ENCODE measurements around the gene NXF1.
A peak's percentile ranks its signal among the peaks of the same experiment; 100 is the strongest.
"Not testable (repeated sequence)": the region's sequence is repeated elsewhere in the genome, so short reads cannot be mapped to it uniquely, and the experiment has no call there.

NXF1 gene

DNA sequence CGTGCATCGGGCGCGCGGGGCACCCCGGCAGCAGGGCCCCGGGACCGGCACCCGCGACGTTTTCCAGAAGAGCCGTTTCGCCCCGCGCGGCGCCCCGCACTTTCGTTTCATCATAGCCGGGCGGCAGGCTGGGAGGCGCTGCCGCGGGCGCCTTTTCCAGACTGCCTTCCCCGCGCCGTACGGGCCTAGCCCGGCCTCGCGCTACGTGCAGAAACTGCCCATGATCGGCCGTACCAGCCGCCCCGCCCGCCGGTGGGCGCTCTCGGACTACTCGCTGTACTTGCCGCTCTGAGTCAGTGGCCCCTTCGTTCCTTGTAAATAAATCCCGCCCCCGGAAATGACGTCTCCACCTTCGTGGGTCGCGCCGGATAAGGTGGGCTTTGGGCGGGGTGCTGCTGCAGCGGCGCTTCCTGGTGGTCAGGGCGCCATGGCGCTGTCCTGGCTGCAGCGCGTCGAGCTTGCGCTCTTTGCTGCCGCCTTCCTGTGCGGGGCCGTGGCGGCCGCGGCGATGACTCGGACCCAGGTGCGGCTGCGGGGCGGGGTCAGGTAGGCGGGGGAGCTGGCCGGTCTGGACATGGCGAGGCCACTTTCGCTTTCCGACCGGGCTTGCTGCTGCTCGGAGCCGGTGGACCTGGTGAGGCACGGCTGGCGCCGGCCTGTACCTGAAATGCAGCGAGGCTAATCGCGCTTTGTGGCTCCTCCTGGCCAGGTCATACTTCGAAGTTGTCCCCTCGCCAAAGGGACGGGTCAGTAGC lies 18.1 kb downstream of the NXF1 start, which contains the start of gene TMEM179B:
Gene TMEM179B, plus strand, starts transcription at position 398 of the 755 bp plus-strand sequence. Its CDS starts 30 bp downstream, at position 428.
- DNase-seq (ENCODE audit: low read depth in 2 of 2) = peak; percentile 98

DNA sequence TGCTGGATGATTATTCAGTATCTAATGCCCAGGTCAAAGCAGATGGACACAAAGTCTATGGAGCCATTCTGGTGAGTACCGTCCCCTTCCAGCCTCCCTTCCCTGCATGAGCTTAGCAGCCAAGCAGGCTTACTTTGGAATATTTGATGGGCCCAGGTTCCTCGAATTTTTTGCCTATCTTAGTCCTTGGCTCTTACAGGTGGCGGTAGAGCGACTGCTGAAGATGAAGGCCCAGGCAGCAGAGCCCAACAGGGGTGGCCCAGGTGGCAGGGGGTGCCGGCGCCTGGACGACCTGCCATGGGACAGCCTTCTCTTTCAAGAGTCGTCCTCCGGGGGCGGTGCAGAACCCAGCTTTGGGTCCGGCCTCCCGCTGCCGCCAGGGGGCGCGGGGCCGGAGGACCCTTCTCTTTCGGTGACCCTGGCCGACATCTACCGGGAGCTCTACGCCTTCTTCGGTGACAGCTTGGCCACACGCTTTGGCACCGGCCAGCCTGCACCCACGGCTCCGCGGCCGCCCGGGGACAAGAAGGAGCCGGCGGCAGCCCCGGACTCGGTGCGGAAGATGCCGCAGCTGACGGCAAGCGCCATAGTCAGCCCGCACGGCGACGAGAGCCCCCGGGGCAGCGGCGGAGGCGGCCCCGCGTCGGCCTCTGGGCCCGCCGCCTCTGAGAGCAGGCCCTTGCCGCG lies 18.8 kb downstream of the NXF1 start:
- peak; percentile 70 to 74 for DNase-seq (ENCODE audit: low read depth in 2 of 2)

DNA sequence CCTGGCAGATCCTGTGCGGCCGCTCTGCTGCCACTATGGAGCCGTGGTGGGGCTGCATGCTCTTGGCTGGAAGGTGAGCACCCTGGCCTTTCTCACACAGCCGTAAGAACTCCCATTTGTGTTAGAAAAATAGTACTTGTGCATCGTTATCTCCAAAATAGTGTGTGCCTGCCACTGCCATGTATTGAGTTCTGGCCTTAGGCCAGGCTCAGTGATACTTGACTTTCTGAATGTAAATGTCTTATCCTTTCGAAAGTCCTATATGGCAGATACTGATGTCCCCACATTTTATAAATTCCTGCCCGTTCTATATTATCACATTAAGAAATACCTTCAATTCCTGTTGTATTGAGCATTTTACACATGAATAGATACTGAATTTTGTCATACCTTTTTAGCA lies 22.5 kb downstream of the NXF1 start:
- no peak for DNase-seq (ENCODE audit: low read depth in 2 of 2)

- no peak for DNase-seq (ENCODE audit: low read depth in 2 of 2)
These were observed 26.8 kb downstream of the NXF1 start for GRCh38 chr11:62778441-62778840.

GRCh38 chr11:62777389-62777788 lies 27.9 kb downstream of the NXF1 start:
- no peak for DNase-seq (ENCODE audit: low read depth in 2 of 2)

DNA sequence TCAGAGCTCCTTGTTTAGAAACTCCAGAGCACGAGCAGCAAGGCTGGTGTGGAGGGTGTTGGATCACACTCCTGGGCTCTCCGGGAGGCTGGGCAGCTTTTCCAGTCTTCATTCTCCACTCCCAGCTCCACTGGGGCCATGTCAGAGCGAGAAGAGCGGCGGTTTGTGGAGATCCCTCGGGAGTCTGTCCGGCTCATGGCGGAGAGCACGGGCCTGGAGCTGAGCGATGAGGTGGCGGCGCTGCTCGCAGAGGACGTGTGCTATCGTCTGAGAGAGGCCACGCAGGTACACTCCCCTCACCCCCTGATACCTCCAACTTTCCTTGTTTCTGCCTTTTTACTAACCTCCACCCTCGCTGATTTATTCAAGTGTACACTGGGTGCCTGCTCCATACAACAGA lies 29.6 kb downstream of the NXF1 start:
- no peak for DNase-seq (ENCODE audit: low read depth in 2 of 2)

DNA sequence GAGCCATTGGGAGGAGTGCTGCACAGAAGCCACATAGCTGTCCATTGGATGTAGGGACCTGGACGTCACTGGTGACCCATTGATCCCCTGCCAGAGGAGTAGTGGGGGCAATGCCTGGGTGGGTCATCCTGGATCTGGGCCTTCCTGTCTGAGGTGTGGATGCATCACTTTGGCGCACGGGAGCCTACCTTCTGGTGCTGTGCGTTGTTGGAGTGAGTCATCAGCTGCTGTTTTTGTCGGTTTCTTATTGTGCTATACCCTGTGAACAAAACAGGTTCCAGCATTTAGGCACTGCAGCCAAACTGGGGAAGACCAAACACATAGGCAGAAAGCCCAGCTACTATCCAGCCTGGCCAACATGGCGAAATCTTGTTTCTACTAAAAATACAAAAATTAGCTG lies 30.8 kb downstream of the NXF1 start:
- no peak for DNase-seq (ENCODE audit: low read depth in 2 of 2)

- peak; percentile 74 to 80 for DNase-seq (ENCODE audit: low read depth in 2 of 2)
These were observed 33.9 kb downstream of the NXF1 start, which contains the start of gene TAF6L for GRCh38 chr11:62771144-62772021. Gene TAF6L, plus strand, starts transcription at chr11:62771396. Its CDS starts 4,388 bp downstream, at chr11:62775784.

DNA sequence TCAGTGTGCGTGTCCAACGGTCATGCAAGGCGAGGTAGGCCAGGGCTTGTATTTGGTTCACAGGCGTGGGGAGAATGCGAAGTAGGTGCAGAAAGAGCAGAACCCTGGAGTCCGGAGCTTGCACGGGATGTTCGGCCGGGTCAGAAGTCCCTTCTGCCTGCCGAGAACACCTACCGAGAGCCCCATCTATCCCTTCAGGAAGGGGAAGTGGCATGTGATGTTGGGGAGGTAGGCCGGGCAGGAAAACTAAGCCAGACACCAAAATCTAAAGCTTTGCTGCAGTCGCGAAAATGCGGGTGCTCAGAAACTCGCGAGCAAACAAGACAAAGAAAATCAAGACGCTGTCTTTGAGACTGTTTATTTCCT lies 34.5 kb downstream of the NXF1 start:
- no peak for DNase-seq (ENCODE audit: low read depth in 2 of 2)

DNA sequence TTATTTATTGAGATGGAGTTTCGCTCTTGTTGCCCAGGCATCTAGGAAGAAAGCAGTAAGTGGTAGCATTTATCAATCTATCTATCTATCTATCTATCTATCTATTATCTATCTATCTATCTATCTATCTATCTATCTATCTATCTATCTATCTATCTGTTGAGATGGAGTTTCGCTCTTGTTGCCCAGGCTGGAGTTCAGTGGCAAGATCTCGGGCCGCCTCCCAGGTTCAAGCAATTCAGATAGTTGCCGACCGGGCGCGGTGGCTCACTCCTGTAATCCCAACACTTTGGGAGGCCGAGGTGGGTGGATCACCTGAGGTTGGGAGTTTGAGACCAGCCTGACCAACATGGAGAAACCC lies 44.4 kb downstream of the NXF1 start:
- not testable (repeated sequence) for DNase-seq (ENCODE audit: low read depth in 2 of 2)

DNA sequence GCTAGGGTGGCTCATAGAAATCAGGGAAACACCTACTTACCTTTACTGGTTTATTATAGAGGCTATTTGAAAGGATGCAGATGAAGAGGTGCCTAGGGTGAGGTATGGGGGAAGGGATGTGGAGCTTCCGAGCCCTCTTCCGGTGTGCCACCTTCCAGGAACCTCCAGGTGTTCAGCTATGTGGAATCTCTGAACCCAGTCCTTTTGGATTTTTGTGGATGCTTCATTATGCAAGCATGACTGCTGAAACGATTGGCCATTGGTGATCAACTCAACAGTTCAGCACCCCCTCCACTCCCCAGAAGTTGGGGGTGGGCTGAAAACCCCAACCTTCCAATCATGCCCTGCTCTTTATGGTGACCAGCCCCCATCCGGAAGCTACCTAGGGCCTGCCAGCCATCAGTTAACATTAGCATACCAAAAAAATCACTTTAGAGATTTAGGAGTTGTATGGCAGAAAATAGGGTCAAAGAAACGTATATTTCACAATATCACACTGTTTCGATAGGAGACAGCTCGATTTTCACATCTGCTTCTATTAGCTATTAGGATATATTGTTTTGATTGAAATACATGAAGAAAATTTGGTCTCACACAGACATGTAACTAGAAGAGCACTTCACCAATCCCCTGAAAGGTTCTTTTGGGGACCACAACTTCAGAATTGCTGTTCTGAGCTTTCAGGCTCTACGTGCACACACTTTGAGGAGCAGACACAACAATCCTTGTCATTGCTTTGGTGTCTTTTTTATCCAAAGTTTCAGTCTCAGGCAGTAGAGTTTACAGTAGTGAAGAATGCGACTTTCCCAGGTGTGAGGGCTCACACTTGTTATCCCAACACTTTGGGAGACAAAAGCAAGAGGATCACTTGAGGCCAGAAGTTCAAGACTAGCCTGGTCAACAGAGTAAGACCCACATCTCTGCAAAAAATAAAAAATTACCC lies 47.1 kb downstream of the NXF1 start:
- DNase-seq (ENCODE audit: low read depth in 2 of 2) = no peak

DNA sequence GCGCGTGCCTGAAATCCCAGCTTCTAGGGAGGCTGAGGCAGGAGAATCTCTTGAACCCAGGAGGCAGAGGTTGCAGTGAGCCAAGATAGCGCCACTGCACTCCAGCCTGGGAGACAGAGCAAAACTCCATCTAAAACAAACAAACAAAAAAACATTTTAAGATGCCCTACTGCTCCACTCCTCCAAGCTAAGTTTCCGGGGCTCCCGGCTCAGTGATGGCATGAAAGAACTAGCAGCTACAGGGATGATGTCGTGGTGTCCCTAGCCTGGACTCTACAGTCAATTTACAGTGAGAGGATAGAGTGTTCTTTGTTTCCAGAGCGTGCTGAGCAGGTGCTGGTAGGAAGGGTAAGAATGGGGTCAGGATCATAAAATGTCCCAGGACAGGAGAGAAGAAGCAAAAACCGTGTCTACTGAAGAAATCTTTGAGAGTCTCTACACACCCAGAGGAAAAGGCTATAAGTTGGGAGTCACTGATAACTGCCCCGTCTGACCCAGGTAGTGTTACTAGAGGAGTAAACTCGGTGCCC lies 50.1 kb downstream of the NXF1 start:
- no peak for DNase-seq (ENCODE audit: low read depth in 2 of 2)

DNA sequence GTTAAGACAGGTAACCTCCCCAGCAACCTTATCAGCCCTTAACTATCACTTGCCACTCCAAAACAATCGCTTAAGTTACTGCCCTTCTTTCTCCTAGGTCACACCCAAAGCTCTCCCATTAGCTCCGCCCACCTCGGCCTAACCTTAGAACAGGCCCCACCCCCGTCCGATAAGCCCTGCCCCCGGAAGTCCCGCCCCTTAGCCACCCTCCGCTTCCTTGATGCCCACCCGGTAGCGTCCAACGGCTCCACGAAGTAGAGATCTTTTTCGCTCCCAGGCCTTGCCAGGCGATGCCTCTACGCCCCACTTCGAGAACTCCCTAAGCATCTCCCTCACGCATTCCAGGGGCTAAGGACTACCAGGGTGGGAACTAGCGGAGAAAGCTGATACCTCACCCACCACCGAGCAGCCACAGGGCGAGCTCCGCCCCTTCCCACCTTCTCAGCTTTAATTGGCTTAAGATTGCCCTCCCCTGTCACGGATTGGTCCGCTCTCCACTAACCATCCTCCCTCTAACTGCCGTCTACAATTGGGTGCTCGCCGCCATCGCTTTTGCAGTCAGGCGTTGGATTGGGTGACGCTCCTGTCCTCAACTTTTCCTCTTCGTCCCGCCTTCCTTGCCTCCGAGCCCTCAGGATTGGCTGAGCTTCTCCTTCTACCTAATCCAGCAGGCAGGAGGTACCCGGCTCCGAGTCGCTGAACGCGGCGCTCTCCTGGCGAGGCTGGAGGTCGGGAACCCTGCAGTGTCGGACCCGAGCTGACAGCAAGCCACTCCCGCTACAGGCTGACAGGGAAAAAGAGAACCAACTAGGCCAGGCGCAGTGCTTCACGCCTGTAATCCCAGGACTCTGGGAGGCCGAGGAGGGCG lies 51.3 kb downstream of the NXF1 start, which contains the start of gene ZBTB3:
Gene ZBTB3, minus strand, starts transcription at position 425 of the 868 bp plus-strand sequence. CDS start 496 bp downstream, outside the sequence.
- DNase-seq (ENCODE audit: low read depth in 2 of 2) = peak; percentile 91 to 96

DNA sequence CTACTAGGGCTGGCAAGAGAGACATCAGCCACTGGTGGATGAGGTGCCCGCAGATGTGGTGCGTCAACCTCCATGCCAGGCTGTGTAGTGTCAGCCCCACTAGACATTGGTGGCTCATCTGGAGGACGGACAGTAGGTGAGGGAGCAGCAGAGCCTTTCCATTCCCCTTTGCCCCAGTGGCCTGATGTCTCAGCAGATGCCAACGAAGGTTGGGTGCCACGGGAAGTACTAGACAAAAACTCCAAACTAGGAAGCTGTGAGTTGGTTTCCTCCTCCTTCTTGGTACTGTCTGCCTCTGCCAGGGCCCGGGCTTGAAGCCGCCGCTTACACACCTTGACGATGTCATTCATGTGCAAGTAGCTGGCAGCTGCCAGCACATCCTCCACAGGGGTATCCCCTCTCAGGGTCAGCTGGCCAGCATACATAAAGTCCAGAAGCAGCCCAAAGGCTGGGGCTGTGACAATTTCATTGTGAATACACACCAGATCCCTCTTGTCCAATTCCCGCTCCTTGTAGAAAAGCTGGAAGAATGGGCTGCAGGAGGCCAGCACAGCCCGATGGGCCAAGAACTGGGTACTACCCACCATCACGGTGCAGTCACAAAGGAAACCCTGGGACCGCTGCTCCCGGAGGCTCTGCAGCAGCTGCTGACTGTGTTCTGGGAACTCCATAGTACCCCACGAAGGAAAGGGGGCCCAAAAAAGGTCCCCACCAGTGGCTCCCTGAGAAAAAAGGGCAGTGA lies 52.1 kb downstream of the NXF1 start:
- DNase-seq (ENCODE audit: low read depth in 2 of 2) = no peak

GRCh38 chr11:62752177-62752785 lies 53.0 kb downstream of the NXF1 start:
- no peak for DNase-seq (ENCODE audit: low read depth in 2 of 2)

- not testable (repeated sequence) for DNase-seq (ENCODE audit: low read depth in 2 of 2)
These were observed 55.3 kb downstream of the NXF1 start for GRCh38 chr11:62749931-62750330.

DNA sequence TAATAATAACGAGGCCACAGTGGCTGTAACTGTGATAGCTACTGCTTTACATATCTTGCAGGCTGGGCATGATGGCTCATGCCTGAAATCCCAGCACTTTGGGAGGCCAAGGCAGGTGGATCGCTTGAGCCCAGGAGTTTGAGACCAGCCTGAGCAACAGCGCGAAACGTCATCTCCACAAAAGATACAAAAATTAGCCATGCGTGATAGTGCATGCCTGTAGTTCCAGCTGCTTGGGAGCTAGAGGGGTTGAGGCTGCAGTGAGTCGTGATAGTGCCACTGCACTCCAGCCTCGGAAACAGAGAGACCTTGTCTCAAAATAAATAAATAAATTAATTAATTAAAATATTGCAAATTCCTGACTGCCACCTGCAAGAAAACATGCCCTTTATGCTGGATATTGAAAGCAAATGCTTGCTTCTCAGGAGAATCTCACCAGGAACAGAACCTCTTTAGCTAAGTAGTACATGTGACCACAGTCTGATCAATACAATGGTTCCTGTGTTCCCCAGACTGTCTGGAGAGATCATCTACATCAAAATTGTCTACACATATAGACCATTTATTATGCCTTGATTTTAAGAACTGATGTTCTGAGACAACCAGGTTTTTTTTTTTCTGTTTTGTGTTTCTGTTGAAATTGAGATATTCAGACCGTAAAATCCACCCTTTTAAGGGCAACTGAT lies 57.6 kb downstream of the NXF1 start:
- DNase-seq (ENCODE audit: low read depth in 2 of 2) = no peak
